Endothelial cell of umbilical vein (primary cell): Measurements from ENCODE around the gene BCL7C. TPM values are rescaled to one million over a fixed set of nuclear protein-coding genes. Genes with fewer than 3 reads are reported as not detected.

ENCODE experiments used
- BruUV-seq: library from RNA; stranded (reverse); fragments of 400-500 nt; replicated peaks from 2 replicates; lab custom pipeline; 2021; lab: Mats Ljungman, UMichigan
- CTCF ChIA-PET: fragments of 300-600, 350-600 bp; sonication (Branson Sonifier 250); formaldehyde crosslinking; loops from one replicate; lab custom pipeline; 2021; ENCODE audit warnings: antibody characterized with exemption, inconsistent platforms; lab: Charles Lee
- POLR2A ChIA-PET: fragments of 300-600, 350-600 bp; sonication (Branson Sonifier 250); formaldehyde crosslinking; loops from one replicate; lab custom pipeline; 2021; ENCODE audit warnings: antibody characterized with exemption, inconsistent platforms; lab: Charles Lee
- DNase-seq: peaks from one replicate; pipeline ENCODE4 v3.0.0-alpha.2; 2011; ENCODE audit warnings: low read depth, low spot score
- FAIRE-seq: peaks from 2 replicates; lab custom pipeline; 2011; peaks lifted over from hg19 to GRCh38; lab: Jason Lieb, UNC
- H2AFZ ChIP-seq: 2 replicates; pipeline ENCODE4 v1.6.0; 2012; ENCODE audit warnings: low read depth, low read length, control low read depth, inconsistent platforms
- H3K27ac ChIP-seq: 2 replicates; pipeline ENCODE4 v1.5.1; 2011; ENCODE audit warnings: low read depth, mild to moderate bottlenecking, control low read depth, low read length, moderate library complexity; ENCODE audit not compliant: insufficient read depth
- H3K27me3 ChIP-seq, 2 experiments: 2 replicates each; pipeline versions ENCODE4 v1.6.0 to v1.6.1; 2011; ENCODE audit warnings: low read length in 2 of 2, mixed read lengths in 1 of 2; ENCODE audit not compliant: control insufficient read depth in 2 of 2, insufficient read depth in 2 of 2
- H3K36me3 ChIP-seq, 2 experiments: 2 replicates in 1 of 2; 3 replicates in 1 of 2; pipeline ENCODE4 v1.5.1; 2011; ENCODE audit warnings: low read length in 2 of 2, mild to moderate bottlenecking in 1 of 2, moderate library complexity in 1 of 2; ENCODE audit not compliant: control insufficient read depth in 2 of 2, insufficient read depth in 2 of 2; ENCODE audit errors: extremely low read depth in 1 of 2
- H3K4me1 ChIP-seq: 3 replicates; pipeline ENCODE4 v1.5.1; 2011; ENCODE audit warnings: mild to moderate bottlenecking, low read length; ENCODE audit not compliant: control insufficient read depth, insufficient read depth; ENCODE audit errors: extremely low read depth
- H3K4me2 ChIP-seq: 2 replicates; pipeline ENCODE4 v1.6.1; 2011; ENCODE audit warnings: low read length, control low read depth, mixed read lengths; ENCODE audit not compliant: insufficient read depth
- H3K4me3 ChIP-seq, 3 experiments: fragments of 200-600 bp in 1 of 3; sonication (generic), shearing (Covaris generic) in 1 of 3; replicated peaks in 1 of 3; 2 replicates each; pipeline ENCODE4 v1.5.1; 2011 to 2016; ENCODE audit warnings: control low read depth in 3 of 3, low read length in 3 of 3, mild to moderate bottlenecking in 2 of 3, inconsistent platforms in 1 of 3, low read depth in 1 of 3, moderate library complexity in 1 of 3; ENCODE audit not compliant: insufficient read depth in 1 of 3
- H3K79me2 ChIP-seq: 2 replicates; pipeline ENCODE4 v1.6.0; 2012; ENCODE audit warnings: low read length, inconsistent platforms; ENCODE audit not compliant: control insufficient read depth, insufficient read depth
- H3K9ac ChIP-seq: replicated peaks from 2 replicates; pipeline ENCODE3; 2011; ENCODE audit warnings: low read length, control low read depth; ENCODE audit not compliant: insufficient read depth; ENCODE audit errors: extremely low read depth
- H3K9me1 ChIP-seq: replicated peaks from 3 replicates; pipeline ENCODE4 v1.6.0; 2011; ENCODE audit warnings: mild to moderate bottlenecking, low read length; ENCODE audit not compliant: control insufficient read depth, insufficient read depth; ENCODE audit errors: extremely low read depth
- H3K9me3 ChIP-seq: replicated peaks from 2 replicates; pipeline ENCODE4 v1.5.1; 2012; ENCODE audit warnings: low read length, inconsistent platforms; ENCODE audit not compliant: control insufficient read depth, insufficient read depth
- H4K20me1 ChIP-seq: replicated peaks from 2 replicates; pipeline ENCODE3; 2011; ENCODE audit warnings: mild to moderate bottlenecking, low read length; ENCODE audit not compliant: control insufficient read depth, insufficient read depth; ENCODE audit errors: extremely low read depth
- CTCF ChIP-seq, 2 donors: IDR thresholded peaks; 1 replicate in 1 of 2; 2 replicates in 1 of 2; pipeline ENCODE4 v1.5.1; 2011; ENCODE audit warnings: low read length in 2 of 2, mild to moderate bottlenecking in 2 of 2, moderate library complexity in 2 of 2, control low read depth in 1 of 2, inconsistent platforms in 1 of 2, low read depth in 1 of 2; ENCODE audit not compliant: insufficient read depth in 1 of 2; ENCODE audit errors: extremely low read depth in 1 of 2
- FOS ChIP-seq: IDR thresholded peaks from 2 replicates; pipeline ENCODE4 v1.6.1; 2011; ENCODE audit warnings: mild to moderate bottlenecking, low read length, moderate library complexity, borderline replicate concordance; ENCODE audit not compliant: insufficient read depth
- GATA2 ChIP-seq: IDR thresholded peaks from 2 replicates; pipeline ENCODE4 v1.7.0; 2011; ENCODE audit warnings: low read depth, mild to moderate bottlenecking, moderate library complexity, mixed read lengths, low read length; ENCODE audit not compliant: insufficient read length, insufficient read depth
- JUN ChIP-seq: IDR thresholded peaks from 2 replicates; pipeline ENCODE4 v1.6.1; 2011; ENCODE audit warnings: borderline replicate concordance, low read depth; ENCODE audit not compliant: insufficient read length, insufficient read depth
- MYC ChIP-seq: IDR thresholded peaks from one replicate; pipeline ENCODE4 v1.6.1; 2011; ENCODE audit warnings: mild to moderate bottlenecking, low read depth, low read length
- POLR2A ChIP-seq: IDR thresholded peaks from 2 replicates; pipeline ENCODE4 v1.6.1; 2012; ENCODE audit warnings: low read depth, mild to moderate bottlenecking, control low read depth, low read length
- POLR2AphosphoS5 ChIP-seq: IDR thresholded peaks from 2 replicates; pipeline ENCODE4 v1.6.1; 2012; ENCODE audit warnings: low read depth, mild to moderate bottlenecking, control low read depth, low read length, moderate library complexity; ENCODE audit not compliant: insufficient read depth
- dilution Hi-C: fragments of 300-500 bp; cut with MboI; formaldehyde crosslinking; loops from one replicate; pipeline ENCODE4 v1.15.0; 2019; ENCODE audit warnings: low sequenced_read_pairs; ENCODE audit not compliant: extremely low pct_ligation_motif_present
- intact Hi-C: fragments of 100-400 bp; cut with micrococcal nuclease; formaldehyde crosslinking; loops from one replicate; pipeline ENCODE4 v1.10.0; 2022
- polyA plus RNA-seq, 4 experiments: library from polyadenylated mRNA; depleted of rRNA in 3 of 4; stranded (reverse) in 3 of 4; unstranded in 1 of 4; fragments of >200 nt; gene quantifications; 2 replicates each; pipeline versions ENCODE4 v1.2.1 to v1.2.3, GENCODE V29; 2011 to 2012; ENCODE audit warnings: missing spikeins in 1 of 4
- total RNA-seq: library from RNA; stranded (reverse); gene quantifications from 2 replicates; pipeline ENCODE4 v1.2.3, GENCODE V29; 2021

Gene BCL7C
- total and polyA plus RNA-seq, 2 donors (not counting 3 experiments of a cell fraction or from before 2014, with no cell fraction given) = 30.2 to 38.3 TPM

DNA sequence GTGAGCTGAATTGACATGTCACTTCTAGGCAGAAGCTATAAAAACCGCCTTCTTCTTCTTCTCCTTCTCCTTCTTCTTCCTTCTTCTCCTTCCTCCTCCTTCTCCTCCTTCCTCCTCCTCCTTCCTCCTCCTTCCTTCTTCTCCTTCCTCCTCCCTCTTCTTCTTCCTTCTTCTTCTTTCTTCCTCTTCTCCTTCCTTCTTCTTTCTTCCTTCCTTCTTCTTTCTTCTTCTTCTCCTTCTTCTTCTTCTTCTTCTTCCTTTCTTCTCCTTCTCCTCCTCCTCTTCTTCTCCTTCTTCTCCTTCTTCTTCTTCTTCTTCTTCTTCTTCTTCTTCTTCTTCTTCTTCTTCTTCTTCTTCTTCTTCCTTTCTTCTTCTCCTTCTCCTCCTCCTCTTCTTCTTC is 24.7 kb upstream of the BCL7C start:
- Histone ChIP-seq H3K79me2 (no peaks in the 10 kb centered on the region), H3K36me3 (no peaks in the 10 kb centered on the region), H3K9me1 (no peaks in the 10 kb centered on the region), H3K9ac (no peak overlapping the region), H3K27me3 (no peaks in the 10 kb centered on the region), H2AFZ (no peak overlapping the region), H3K4me2 (no peak overlapping the region), H4K20me1 (no peaks in the 10 kb centered on the region), H3K9me3 (no peaks in the 10 kb centered on the region), H3K27ac (no peak overlapping the region), H3K4me1 (no peaks in the 10 kb centered on the region), H3K4me3 (no peak overlapping the region)
- DNase-seq = no peak
- dilution Hi-C loops (no loop called here), intact Hi-C loops (no loop called here)
- no peak for FAIRE-seq
- ChIA-PET CTCF (interaction anchor here (1.4 to 1.9 kb wide), 2 partner anchors 74 to 104 kb away, joined by 5 to 20 read pairs; no protein-coding TSS in a partner anchor), POLR2A (no interaction called here)
- BruUV-seq = no TSS peak
- TF ChIP-seq GATA2 (no peak), POLR2A (no peak), JUN (no peak), FOS (no peak), POLR2AphosphoS5 (no peak)

- FAIRE-seq = no peak
- Histone ChIP-seq H3K27ac (no peak overlapping the region), H3K79me2 (no peaks in the 10 kb centered on the region), H3K4me2 (no peak overlapping the region), H3K9ac (no peak overlapping the region), H4K20me1 (no peaks in the 10 kb centered on the region), H3K9me3 (no peaks in the 10 kb centered on the region), H3K9me1 (no peaks in the 10 kb centered on the region), H3K36me3 (no peaks in the 10 kb centered on the region), H3K4me1 (no peaks in the 10 kb centered on the region), H3K4me3 (no peak overlapping the region), H3K27me3 (no peaks in the 10 kb centered on the region), H2AFZ (no peak overlapping the region)
- no peak for DNase-seq
- CTCF ChIA-PET = interaction anchor here (1.4 to 1.5 kb wide), 2 partner anchors 13 to 70 kb away, joined by 5 to 7 read pairs; no protein-coding TSS in a partner anchor
- BruUV-seq = no TSS peak
- POLR2A ChIA-PET = no interaction called here
- TF ChIP-seq GATA2 (no peak), MYC (no peak), POLR2A (no peak), POLR2AphosphoS5 (no peak), CTCF (IDR thresholded peaks at IDR 0.05; ENCODE audit: extremely low read depth in 1 of 2, insufficient read depth in 1 of 2, low read depth in 1 of 2, low read length in 2 of 2) (no peak)
- dilution Hi-C loops (no loop called here), intact Hi-C loops (no loop called here)
These were observed 21.0 kb upstream of the BCL7C start for GRCh38 chr16:30914830-30915229.
